RWPE2 (cell line): ENCODE results near the gene MFAP3L.

Experiments
- ATAC-seq: fragments of 200-7000 bp; cut with Tn5 transposase; 3 replicates; pipeline ENCODE4 v1.9.1; 2021; ENCODE audit warnings: low read depth
- DNase-seq: peaks from one replicate; pipeline ENCODE4 v3.0.0-alpha.2; 2020; ENCODE audit warnings: low spot score
- H3K27ac ChIP-seq: fragments of 450-650 bp; 2 replicates; pipeline ENCODE4 v1.5.1; 2017; ENCODE audit warnings: mild to moderate bottlenecking; ENCODE audit not compliant: poor library complexity, severe bottlenecking
- H3K27me3 ChIP-seq: fragments of 250-450 bp; sonication (Bioruptor Pico); 2 replicates; pipeline ENCODE4 v1.5.1; 2021; ENCODE audit warnings: mild to moderate bottlenecking, moderate library complexity; ENCODE audit not compliant: insufficient read depth, poor library complexity, severe bottlenecking
- H3K36me3 ChIP-seq: fragments of 250-450 bp; sonication (Bioruptor Pico); 2 replicates; pipeline ENCODE4 v1.5.1; 2020; ENCODE audit warnings: low read depth, mild to moderate bottlenecking, moderate library complexity
- H3K4me1 ChIP-seq: fragments of 250-450 bp; sonication (Bioruptor Pico); 2 replicates; pipeline ENCODE4 v1.5.1; 2021; ENCODE audit warnings: mild to moderate bottlenecking, moderate library complexity; ENCODE audit not compliant: insufficient read depth, poor library complexity, severe bottlenecking
- H3K4me3 ChIP-seq: fragments of 250-450 bp; sonication (Bioruptor Pico); 2 replicates; pipeline ENCODE4 v1.5.1; 2021; ENCODE audit warnings: mild to moderate bottlenecking, moderate library complexity; ENCODE audit not compliant: severe bottlenecking
- H3K9me3 ChIP-seq: fragments of 250-450 bp; sonication (Bioruptor Pico); 2 replicates; pipeline ENCODE4 v1.5.1; 2021; ENCODE audit warnings: mild to moderate bottlenecking, moderate library complexity; ENCODE audit not compliant: severe bottlenecking
- TF ChIP-seq, protein P1 (sequence below): fragments of 450-650 bp; IDR thresholded peaks from one replicate; pipeline ENCODE4 v1.5.1; 2017; ENCODE audit warnings: mild to moderate bottlenecking, moderate library complexity; ENCODE audit not compliant: poor library complexity, severe bottlenecking

MFAP3L gene

DNA sequence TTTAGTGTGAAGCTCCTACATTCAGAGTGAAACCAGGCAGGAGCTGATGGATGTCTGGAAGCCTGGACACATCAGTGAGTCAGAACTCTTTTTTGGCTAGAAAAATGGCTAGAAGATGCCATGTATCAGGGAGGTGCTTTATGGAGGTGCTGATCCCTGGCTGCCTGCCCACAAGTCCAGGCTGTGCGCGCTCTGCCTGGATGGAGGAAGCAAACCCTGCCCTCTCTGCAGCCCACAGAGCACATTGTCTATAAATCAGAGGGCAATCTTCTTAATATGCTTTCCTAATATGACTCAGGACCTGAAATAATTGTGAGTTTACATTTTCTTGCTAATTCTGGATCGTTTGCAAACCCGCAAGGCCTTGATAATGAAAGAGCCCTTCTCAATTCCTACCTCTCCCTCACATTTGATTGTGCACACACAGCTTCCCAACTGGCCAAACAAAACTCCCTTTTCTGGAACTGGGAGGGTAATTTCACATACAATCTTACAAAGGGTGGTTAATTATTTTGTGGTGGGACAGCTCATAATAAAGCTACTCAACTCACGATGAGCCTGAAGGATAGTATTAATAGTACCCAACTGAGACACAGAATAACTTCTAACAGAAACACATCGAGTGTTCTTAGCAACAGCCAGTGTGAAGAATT, 11.7 kb downstream of the MFAP3L start:
- no peaks in the 10 kb centered on the region for H3K9me3 ChIP-seq
- H3K4me3 ChIP-seq, result no peak overlapping the region
- TF ChIP-seq, protein P1, sequence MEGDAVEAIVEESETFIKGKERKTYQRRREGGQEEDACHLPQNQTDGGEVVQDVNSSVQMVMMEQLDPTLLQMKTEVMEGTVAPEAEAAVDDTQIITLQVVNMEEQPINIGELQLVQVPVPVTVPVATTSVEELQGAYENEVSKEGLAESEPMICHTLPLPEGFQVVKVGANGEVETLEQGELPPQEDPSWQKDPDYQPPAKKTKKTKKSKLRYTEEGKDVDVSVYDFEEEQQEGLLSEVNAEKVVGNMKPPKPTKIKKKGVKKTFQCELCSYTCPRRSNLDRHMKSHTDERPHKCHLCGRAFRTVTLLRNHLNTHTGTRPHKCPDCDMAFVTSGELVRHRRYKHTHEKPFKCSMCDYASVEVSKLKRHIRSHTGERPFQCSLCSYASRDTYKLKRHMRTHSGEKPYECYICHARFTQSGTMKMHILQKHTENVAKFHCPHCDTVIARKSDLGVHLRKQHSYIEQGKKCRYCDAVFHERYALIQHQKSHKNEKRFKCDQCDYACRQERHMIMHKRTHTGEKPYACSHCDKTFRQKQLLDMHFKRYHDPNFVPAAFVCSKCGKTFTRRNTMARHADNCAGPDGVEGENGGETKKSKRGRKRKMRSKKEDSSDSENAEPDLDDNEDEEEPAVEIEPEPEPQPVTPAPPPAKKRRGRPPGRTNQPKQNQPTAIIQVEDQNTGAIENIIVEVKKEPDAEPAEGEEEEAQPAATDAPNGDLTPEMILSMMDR, result no peak
- no peak overlapping the region for H3K27ac ChIP-seq
- no peaks in the 10 kb centered on the region for H3K36me3 ChIP-seq
- H3K27me3 ChIP-seq, result no peaks in the 10 kb centered on the region
- no peaks in the 10 kb centered on the region for H3K4me1 ChIP-seq
- ATAC-seq (no peak), DNase-seq (no peak)

DNA sequence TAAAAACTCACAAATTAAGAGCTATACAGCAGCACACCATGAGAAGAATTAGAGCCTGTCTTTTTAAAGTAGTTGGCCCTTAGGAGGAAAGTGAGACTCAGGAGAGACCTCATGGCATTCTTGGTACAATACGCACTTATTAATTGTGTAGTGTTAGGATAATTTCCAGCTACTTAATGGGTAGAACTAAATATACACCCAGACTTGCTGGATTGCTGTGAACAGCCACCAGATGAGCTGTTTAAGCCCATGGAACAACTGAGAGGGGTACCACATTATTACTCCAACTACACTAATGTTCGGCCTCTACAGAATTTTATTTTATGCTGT, 13.6 kb downstream of the MFAP3L start:
- no peak overlapping the region for H3K27ac ChIP-seq
- H3K27me3 ChIP-seq, result no peaks in the 10 kb centered on the region
- no peak for DNase-seq
- no peaks in the 10 kb centered on the region for H3K36me3 ChIP-seq
- TF ChIP-seq, protein P1, result no peak
- H3K4me1 ChIP-seq, result no peaks in the 10 kb centered on the region
- no peak for ATAC-seq
- no peaks in the 10 kb centered on the region for H3K9me3 ChIP-seq
- no peak overlapping the region for H3K4me3 ChIP-seq

DNA sequence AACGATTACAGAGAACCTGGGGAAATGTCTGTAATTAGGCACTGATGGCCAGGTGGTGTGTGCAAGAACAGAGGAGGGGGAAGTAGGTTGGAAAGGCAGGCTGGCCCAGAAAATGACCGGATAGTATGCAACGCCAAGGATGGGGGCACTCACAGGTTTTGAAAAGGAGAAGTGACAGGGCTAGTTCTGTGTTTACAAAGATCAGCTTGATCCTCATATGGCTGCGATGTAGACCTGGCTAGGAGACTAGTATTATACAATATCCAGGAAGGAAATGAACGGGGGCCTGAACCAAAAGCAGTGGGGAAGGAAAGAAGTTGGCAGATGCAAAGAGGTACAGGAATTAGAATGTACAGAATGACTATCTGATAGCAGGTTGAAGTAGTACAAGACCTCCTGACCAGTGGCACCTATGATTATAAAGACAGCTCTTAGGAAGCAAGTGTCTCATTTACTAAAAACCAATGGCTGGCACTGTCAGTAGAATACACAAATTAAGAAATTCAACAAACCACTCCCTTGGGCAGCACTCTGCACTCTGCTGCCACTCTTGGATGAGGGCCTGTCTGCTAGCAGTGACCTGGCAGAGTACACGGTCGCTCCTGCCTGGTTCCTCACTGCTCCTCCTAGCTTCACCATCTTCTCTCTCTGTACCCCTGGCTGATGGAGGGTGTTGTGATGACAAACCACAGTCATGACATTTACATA, 14.1 kb downstream of the MFAP3L start:
- TF ChIP-seq, protein P1, result no peak
- Histone ChIP-seq H3K9me3 (no peaks in the 10 kb centered on the region), H3K27ac (no peak overlapping the region), H3K27me3 (no peaks in the 10 kb centered on the region), H3K4me1 (no peaks in the 10 kb centered on the region), H3K36me3 (no peaks in the 10 kb centered on the region), H3K4me3 (no peak overlapping the region)
- DNase-seq (no peak), ATAC-seq (no peak)

DNA sequence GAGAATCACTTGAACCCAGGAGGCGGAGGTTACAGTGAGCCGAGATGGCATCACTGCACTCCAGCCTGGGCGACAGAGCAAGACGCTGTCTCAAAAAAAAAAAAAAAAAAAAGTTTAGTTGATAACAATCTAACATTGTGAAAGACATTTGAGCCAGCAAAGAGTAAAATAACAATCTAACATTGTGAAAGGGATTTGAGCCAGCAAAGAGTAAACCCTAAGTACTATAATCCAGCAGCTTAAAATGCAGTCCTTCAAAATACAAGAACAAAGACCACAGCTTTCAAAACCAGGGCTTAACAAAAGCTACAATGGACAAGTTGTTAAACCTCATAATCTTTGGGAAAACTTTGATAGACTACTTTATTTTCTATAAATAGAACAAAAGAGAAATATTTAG, 16.9 kb downstream of the MFAP3L start:
- no peak for ATAC-seq
- Histone ChIP-seq H3K9me3 (no peaks in the 10 kb centered on the region), H3K27ac (no peak overlapping the region), H3K4me1 (no peaks in the 10 kb centered on the region), H3K36me3 (no peaks in the 10 kb centered on the region), H3K4me3 (no peak overlapping the region), H3K27me3 (no peaks in the 10 kb centered on the region)
- TF ChIP-seq, protein P1, result no peak
- no peak for DNase-seq

DNA sequence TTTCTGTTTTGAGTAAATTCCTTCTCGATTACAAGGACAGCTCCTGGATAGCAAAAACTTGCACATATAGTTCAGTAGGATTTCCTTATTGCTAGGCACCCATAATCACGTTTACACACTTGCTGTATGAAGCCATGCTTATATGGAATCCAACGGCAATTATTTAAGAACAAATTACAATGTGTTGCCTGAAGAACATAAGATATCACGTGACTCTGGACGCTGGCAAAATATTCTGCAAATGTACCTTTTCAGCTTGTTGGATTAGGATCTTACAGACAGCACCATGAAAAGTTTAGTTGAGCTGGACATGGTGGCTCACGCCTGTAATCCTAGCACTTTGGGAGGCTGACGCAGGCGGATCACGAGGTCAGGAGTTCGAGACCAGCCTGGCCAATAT, 17.4 kb downstream of the MFAP3L start:
- DNase-seq (no peak), ATAC-seq (no peak)
- Histone ChIP-seq H3K4me1 (no peaks in the 10 kb centered on the region), H3K36me3 (no peaks in the 10 kb centered on the region), H3K27ac (no peak overlapping the region), H3K4me3 (no peak overlapping the region), H3K9me3 (no peaks in the 10 kb centered on the region), H3K27me3 (no peaks in the 10 kb centered on the region)
- TF ChIP-seq, protein P1, result no peak
